HG03103 (cell line): Measurements from ENCODE around the gene PFDN4.

Experiments
- ATAC-seq: cut with Tn5 transposase; IDR thresholded peaks from one replicate; pipeline ENCODE4 v1.9.1; 2021; ENCODE audit warnings: low read depth; ENCODE audit not compliant: unreplicated experiment

The PFDN4 gene

GRCh38 chr20:54172856-54173652 is 34.8 kb upstream of the PFDN4 start:
- ATAC-seq, result no peak

- no peak for ATAC-seq
Observed at GRCh38 chr20:54173653-54174456, 34.0 kb upstream of the PFDN4 start, which contains the start of gene CYP24A1. CYP24A1 (minus strand) TSS chr20:54173986; CDS start chr20:54173579, 407 bp downstream.

GRCh38 chr20:54174457-54175175 is 33.3 kb upstream of the PFDN4 start:
- no peak for ATAC-seq

- ATAC-seq, result no peak
Observed at GRCh38 chr20:54176610-54177009, 31.3 kb upstream of the PFDN4 start.

- ATAC-seq, result no peak
Observed at GRCh38 chr20:54177378-54177777, 30.5 kb upstream of the PFDN4 start.

- no peak for ATAC-seq
Observed at GRCh38 chr20:54178256-54178655, 29.6 kb upstream of the PFDN4 start.

- no peak for ATAC-seq
Observed at GRCh38 chr20:54179946-54180345, 27.9 kb upstream of the PFDN4 start.

- ATAC-seq, result no peak
Observed at GRCh38 chr20:54180931-54181330, 27.0 kb upstream of the PFDN4 start.

- no peak for ATAC-seq
Observed at GRCh38 chr20:54184071-54184470, 23.8 kb upstream of the PFDN4 start.

- no peak for ATAC-seq
Observed at GRCh38 chr20:54184904-54185626, 22.8 kb upstream of the PFDN4 start.

GRCh38 chr20:54188132-54188849 is 19.6 kb upstream of the PFDN4 start:
- ATAC-seq, result no peak

- ATAC-seq, result no peak
Observed at GRCh38 chr20:54189630-54190029, 18.3 kb upstream of the PFDN4 start.

GRCh38 chr20:54190217-54190616 is 17.7 kb upstream of the PFDN4 start:
- no peak for ATAC-seq

- no peak for ATAC-seq
Observed at GRCh38 chr20:54193817-54194216, 14.1 kb upstream of the PFDN4 start.

GRCh38 chr20:54194724-54195438 is 13.0 kb upstream of the PFDN4 start:
- no peak for ATAC-seq

- ATAC-seq, result peak; percentile 46
Observed at GRCh38 chr20:54195483-54196472, 12.1 kb upstream of the PFDN4 start.

GRCh38 chr20:54197621-54198604 is 10.0 kb upstream of the PFDN4 start:
- ATAC-seq, result no peak
